ENCODE measurements around the gene GALK1. TPM values are rescaled to one million over a fixed set of nuclear protein-coding genes. Genes with fewer than 3 reads are reported as not detected.

The GALK1 gene
- polyA plus RNA-seq, 3 donors = 44.8 to 108 (median 84.3) TPM

- Mint-ChIP-seq H3K27ac (peak overlapping the region in 1 of 7 donors; percentile 50), H3K4me1 (peaks cover 25% of the 10 kb centered on the region), H3K9me3 (peaks cover 0 to 4% (median 0%) of the 10 kb centered on the region in 7 donors), H3K4me3 (no peak overlapping the region), H3K36me3 (peaks cover 13 to 15% of the 10 kb centered on the region in 2 donors), H3K27me3 (ENCODE audit: low read depth in 3 of 3) (peaks cover 4 to 14% (median 7%) of the 10 kb centered on the region in 3 donors)
- no peak overlapping the region for H3K4me3 ChIP-seq (replicated peaks in 1 of 3; ENCODE audit: low read depth in 2 of 3, low read length in 3 of 3)
- H3K27ac ChIP-seq (ENCODE audit: low read depth in 1 of 2, low read length in 2 of 2) = no peak overlapping the region
- no peaks in the 10 kb centered on the region for H3K79me2 ChIP-seq (ENCODE audit: insufficient read depth, low read length)
- peak in 2 of 3 donors; percentile 20 to 30 for DNase-seq
- no peaks in the 10 kb centered on the region for H3K9me3 ChIP-seq (replicated peaks in 1 of 2; ENCODE audit: control insufficient read depth in 1 of 2, insufficient read depth in 1 of 2, low read length in 2 of 2)
- no CpG with 5 or more reads among the region's 2 CpGs for WGBS (ENCODE audit: insufficient coverage)
- TF ChIP-seq, protein P1, sequence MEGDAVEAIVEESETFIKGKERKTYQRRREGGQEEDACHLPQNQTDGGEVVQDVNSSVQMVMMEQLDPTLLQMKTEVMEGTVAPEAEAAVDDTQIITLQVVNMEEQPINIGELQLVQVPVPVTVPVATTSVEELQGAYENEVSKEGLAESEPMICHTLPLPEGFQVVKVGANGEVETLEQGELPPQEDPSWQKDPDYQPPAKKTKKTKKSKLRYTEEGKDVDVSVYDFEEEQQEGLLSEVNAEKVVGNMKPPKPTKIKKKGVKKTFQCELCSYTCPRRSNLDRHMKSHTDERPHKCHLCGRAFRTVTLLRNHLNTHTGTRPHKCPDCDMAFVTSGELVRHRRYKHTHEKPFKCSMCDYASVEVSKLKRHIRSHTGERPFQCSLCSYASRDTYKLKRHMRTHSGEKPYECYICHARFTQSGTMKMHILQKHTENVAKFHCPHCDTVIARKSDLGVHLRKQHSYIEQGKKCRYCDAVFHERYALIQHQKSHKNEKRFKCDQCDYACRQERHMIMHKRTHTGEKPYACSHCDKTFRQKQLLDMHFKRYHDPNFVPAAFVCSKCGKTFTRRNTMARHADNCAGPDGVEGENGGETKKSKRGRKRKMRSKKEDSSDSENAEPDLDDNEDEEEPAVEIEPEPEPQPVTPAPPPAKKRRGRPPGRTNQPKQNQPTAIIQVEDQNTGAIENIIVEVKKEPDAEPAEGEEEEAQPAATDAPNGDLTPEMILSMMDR (IDR thresholded peaks at IDR 0.05) = no peak
- H3K4me1 ChIP-seq (ENCODE audit: control insufficient read depth in 1 of 2, insufficient read depth in 2 of 2, low read length in 2 of 2) = peaks cover 23 to 30% of the 10 kb centered on the region in 2 donors
- no peak overlapping the region for H3K4me2 ChIP-seq (replicated peaks; ENCODE audit: extremely low read depth, low read length, poor library complexity, severe bottlenecking)
- H3K36me3 ChIP-seq (replicated peaks in 1 of 2; ENCODE audit: control insufficient read depth in 1 of 2, insufficient read depth in 2 of 2, low read length in 2 of 2) = peaks cover 3 to 23% of the 10 kb centered on the region in 2 donors
- no peak overlapping the region for H2AFZ ChIP-seq (ENCODE audit: insufficient read depth, low read depth, low read length, poor library complexity, severe bottlenecking)
- intact Hi-C loops (cut with micrococcal nuclease) = no loop called here
- no peak overlapping the region for H3K9ac ChIP-seq (ENCODE audit: insufficient read depth, low read length, poor library complexity, severe bottlenecking)
- peaks cover 0 to 4% of the 10 kb centered on the region in 2 donors for H3K27me3 ChIP-seq (ENCODE audit: control insufficient read depth in 2 of 2, insufficient read depth in 2 of 2, low read length in 2 of 2)
- H4K20me1 ChIP-seq (ENCODE audit: insufficient read depth, low read length) = no peaks in the 10 kb centered on the region
Observed at GRCh38 chr17:75755990-75756389, 9.0 kb downstream of the GALK1 start.

DNA sequence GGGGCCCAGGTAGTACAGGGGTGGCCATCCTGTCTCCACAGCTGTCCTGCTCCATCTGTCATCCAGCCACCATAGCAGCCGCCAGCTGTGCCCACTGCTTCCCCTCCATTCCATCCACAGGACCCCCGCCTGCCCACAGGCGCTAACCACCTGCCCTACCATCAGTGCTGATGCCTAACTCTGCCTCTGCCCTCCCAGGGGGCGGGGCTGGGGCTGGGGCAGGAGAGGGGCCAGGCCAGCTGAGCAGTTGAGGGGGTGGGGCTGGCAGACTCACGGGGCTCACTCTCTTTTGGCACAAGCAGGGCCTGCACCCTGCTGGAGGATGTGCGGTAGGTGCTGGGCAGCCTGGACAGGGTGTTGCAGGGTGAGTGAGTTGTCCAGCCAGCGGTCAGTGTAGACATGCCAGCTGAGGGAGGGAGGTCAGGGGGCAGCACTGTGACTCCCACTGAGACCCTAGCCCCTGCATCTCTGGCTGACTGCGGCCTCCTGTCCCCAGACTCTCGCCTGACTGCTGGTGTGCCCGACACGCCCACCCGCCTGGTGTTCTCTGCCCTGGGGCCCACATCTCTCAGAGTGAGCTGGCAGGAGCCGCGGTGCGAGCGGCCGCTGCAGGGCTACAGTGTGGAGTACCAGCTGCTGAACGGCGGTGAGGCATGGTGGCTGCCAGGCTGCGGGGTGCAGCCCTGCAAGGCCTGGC lies 9.6 kb downstream of the GALK1 start:
- Histone ChIP-seq H3K9me3 (replicated peaks in 1 of 2; ENCODE audit: control insufficient read depth in 1 of 2, insufficient read depth in 1 of 2, low read length in 2 of 2) (no peaks in the 10 kb centered on the region), H2AFZ (ENCODE audit: insufficient read depth, low read depth, low read length, poor library complexity, severe bottlenecking) (no peak overlapping the region), H3K27me3 (ENCODE audit: control insufficient read depth in 2 of 2, insufficient read depth in 2 of 2, low read length in 2 of 2) (peaks cover 0 to 4% of the 10 kb centered on the region in 2 donors), H3K4me2 (replicated peaks; ENCODE audit: extremely low read depth, low read length, poor library complexity, severe bottlenecking) (no peak overlapping the region), H3K4me1 (ENCODE audit: control insufficient read depth in 1 of 2, insufficient read depth in 2 of 2, low read length in 2 of 2) (peaks cover 23 to 30% of the 10 kb centered on the region in 2 donors), H3K27ac (ENCODE audit: low read depth in 1 of 2, low read length in 2 of 2) (no peak overlapping the region), H3K36me3 (replicated peaks in 1 of 2; ENCODE audit: control insufficient read depth in 1 of 2, insufficient read depth in 2 of 2, low read length in 2 of 2) (peaks cover 3 to 23% of the 10 kb centered on the region in 2 donors), H3K9ac (ENCODE audit: insufficient read depth, low read length, poor library complexity, severe bottlenecking) (no peak overlapping the region), H4K20me1 (ENCODE audit: insufficient read depth, low read length) (no peaks in the 10 kb centered on the region), H3K79me2 (ENCODE audit: insufficient read depth, low read length) (no peaks in the 10 kb centered on the region), H3K4me3 (replicated peaks in 1 of 3; ENCODE audit: low read depth in 2 of 3, low read length in 3 of 3) (no peak overlapping the region)
- Mint-ChIP-seq H3K27me3 (ENCODE audit: low read depth in 3 of 3) (peaks cover 7 to 18% (median 7%) of the 10 kb centered on the region in 3 donors), H3K9me3 (peaks cover 0 to 4% (median 0%) of the 10 kb centered on the region in 7 donors), H3K4me3 (no peak overlapping the region), H3K36me3 (peaks cover 13% of the 10 kb centered on the region in 2 donors), H3K27ac (no peak overlapping the region), H3K4me1 (peaks cover 25% of the 10 kb centered on the region)
- WGBS (ENCODE audit: insufficient coverage) = 78% methylated on average over 17 of the region's 20 CpGs
- TF ChIP-seq, protein P1 (IDR thresholded peaks at IDR 0.05) = no peak
- DNase-seq = peak in 1 of 3 donors; percentile 6
- intact Hi-C loops (cut with micrococcal nuclease) = no loop called here
